H1 (cell line): ENCODE measurements around the gene MATK. TPM values are rescaled to one million over a fixed set of nuclear protein-coding genes. Genes with fewer than 3 reads are reported as not detected.

Experiments
- CTCF ChIA-PET: fragments of 300-600 bp; sonication (Branson Sonifier 250); formaldehyde crosslinking; loops from one replicate; lab custom pipeline; 2021; ENCODE audit not compliant: partially characterized antibody; lab: Charles Lee
- POLR2A ChIA-PET: fragments of 300-600 bp; sonication (Branson Sonifier 250); formaldehyde crosslinking; loops from one replicate; lab custom pipeline; 2021; ENCODE audit warnings: inconsistent platforms; ENCODE audit not compliant: partially characterized antibody; lab: Charles Lee
- DNase-seq, 2 experiments: peaks; one replicate each; pipeline versions ENCODE4 v3.0.0 to v3.0.0-alpha.2; 2010 to 2022; ENCODE audit warnings: low spot score in 2 of 2, low read depth in 1 of 2, mixed read lengths in 1 of 2
- FAIRE-seq: peaks from 2 replicates; lab custom pipeline; 2011; peaks lifted over from hg19 to GRCh38; lab: Jason Lieb, UNC
- H2AFZ ChIP-seq: 2 replicates; pipeline ENCODE4 v1.8.1; 2012; ENCODE audit warnings: low read length, inconsistent platforms
- H2AK5ac ChIP-seq: 2 replicates; pipeline ENCODE4 v1.6.1; 2013; ENCODE audit warnings: low read depth, low read length
- H2BK120ac ChIP-seq: replicated peaks from 2 replicates; pipeline ENCODE3; 2013; ENCODE audit warnings: low read depth, low read length, inconsistent platforms
- H2BK12ac ChIP-seq: 2 replicates; pipeline ENCODE4 v1.6.1; 2013; ENCODE audit warnings: low read depth, low read length
- H2BK15ac ChIP-seq: 2 replicates; pipeline ENCODE4 v1.6.1; 2013; ENCODE audit warnings: low read length
- H2BK20ac ChIP-seq: 2 replicates; pipeline ENCODE4 v1.6.1; 2013; ENCODE audit warnings: low read length
- H2BK5ac ChIP-seq: 2 replicates; pipeline ENCODE4 v1.6.1; 2013; ENCODE audit warnings: low read depth, low read length
- H3K14ac ChIP-seq: 2 replicates; pipeline ENCODE4 v1.6.1; 2013; ENCODE audit warnings: inconsistent platforms; ENCODE audit not compliant: insufficient read length
- H3K18ac ChIP-seq: 2 replicates; pipeline ENCODE4 v1.6.1; 2013; ENCODE audit warnings: low read length; ENCODE audit errors: extremely low read depth
- H3K23ac ChIP-seq: 2 replicates; pipeline ENCODE4 v1.6.1; 2013; ENCODE audit warnings: inconsistent platforms; ENCODE audit not compliant: insufficient read length
- H3K23me2 ChIP-seq: 2 replicates; pipeline ENCODE4 v1.6.1; 2013; ENCODE audit warnings: low read depth, low read length
- H3K27ac ChIP-seq: 2 replicates; pipeline ENCODE4 v1.6.1; 2011; ENCODE audit warnings: low read depth, low read length, inconsistent platforms
- H3K27me3 ChIP-seq, 4 experiments: replicated peaks in 1 of 4; 1 replicate in 1 of 4; 2 replicates in 3 of 4; pipeline versions ENCODE4 v1.6.1 to v1.8.1; 2011 to 2013; ENCODE audit warnings: low read length in 3 of 4, mild to moderate bottlenecking in 3 of 4, inconsistent platforms in 2 of 4, mixed read lengths in 2 of 4, moderate library complexity in 1 of 4; ENCODE audit not compliant: control insufficient read depth in 3 of 4, insufficient read depth in 3 of 4; ENCODE audit errors: extremely low read depth in 1 of 4
- H3K36me3 ChIP-seq, 4 experiments: 2 replicates each; pipeline versions ENCODE4 v1.6.1 to v1.8.1; 2011 to 2013; ENCODE audit warnings: mild to moderate bottlenecking in 4 of 4, low read length in 3 of 4, moderate library complexity in 2 of 4, control low read depth in 1 of 4, inconsistent platforms in 1 of 4; ENCODE audit not compliant: insufficient read depth in 4 of 4, control insufficient read depth in 2 of 4
- H3K4ac ChIP-seq: replicated peaks from 2 replicates; pipeline ENCODE3; 2013; ENCODE audit warnings: low read length, low read depth, mixed read lengths, inconsistent platforms; ENCODE audit not compliant: insufficient read length
- H3K4me1 ChIP-seq, 4 experiments: replicated peaks in 1 of 4; 1 replicate in 1 of 4; 2 replicates in 3 of 4; pipeline versions ENCODE4 v1.6.1 to v1.8.1; 2011 to 2013; ENCODE audit warnings: low read length in 3 of 4, inconsistent platforms in 2 of 4, mixed read lengths in 1 of 4; ENCODE audit not compliant: insufficient read depth in 4 of 4, control insufficient read depth in 3 of 4
- H3K4me2 ChIP-seq, 2 experiments: 2 replicates each; pipeline versions ENCODE4 v1.6.1 to v1.8.1; 2011 to 2013; ENCODE audit warnings: low read depth in 2 of 2, low read length in 2 of 2, control low read depth in 1 of 2, inconsistent platforms in 1 of 2, mild to moderate bottlenecking in 1 of 2; ENCODE audit not compliant: insufficient read depth in 1 of 2
- H3K4me3 ChIP-seq, 4 experiments: fragments of 200-600, 300-600 bp in 1 of 4; sonication (generic), shearing (Covaris generic), sonication (Bioruptor Twin) in 1 of 4; 2 replicates each; pipeline versions ENCODE4 v1.5.1 to v1.8.1; 2011 to 2016; ENCODE audit warnings: low read length in 4 of 4, low read depth in 3 of 4, control low read depth in 2 of 4, inconsistent platforms in 2 of 4, mild to moderate bottlenecking in 2 of 4, mixed read lengths in 1 of 4, moderate library complexity in 1 of 4; ENCODE audit not compliant: insufficient read depth in 2 of 4; ENCODE audit errors: extremely low read depth in 1 of 4
- H3K56ac ChIP-seq: replicated peaks from 2 replicates; pipeline ENCODE3; 2013; ENCODE audit warnings: low read depth, mild to moderate bottlenecking, mixed read lengths, low read length, inconsistent platforms; ENCODE audit not compliant: insufficient read length
- H3K79me1 ChIP-seq: 2 replicates; pipeline ENCODE4 v1.6.1; 2013; ENCODE audit warnings: low read depth, low read length, control low read depth
- H3K79me2 ChIP-seq, 2 experiments: 2 replicates each; pipeline versions ENCODE4 v1.6.1 to v1.8.1; 2012 to 2013; ENCODE audit warnings: low read length in 2 of 2, mild to moderate bottlenecking in 2 of 2, inconsistent platforms in 1 of 2; ENCODE audit not compliant: insufficient read depth in 2 of 2, control insufficient read depth in 1 of 2
- H3K9ac ChIP-seq, 4 experiments: replicated peaks in 1 of 4; 1 replicate in 1 of 4; 2 replicates in 3 of 4; pipeline versions ENCODE4 v1.6.1 to v1.8.1; 2011 to 2013; ENCODE audit warnings: low read depth in 3 of 4, low read length in 3 of 4, control low read depth in 2 of 4, mild to moderate bottlenecking in 2 of 4, moderate library complexity in 2 of 4, inconsistent platforms in 1 of 4; ENCODE audit errors: extremely low read depth in 1 of 4
- H3K9me3 ChIP-seq, 2 experiments: 2 replicates each; pipeline versions ENCODE4 v1.6.1 to v1.8.1; 2012 to 2013; ENCODE audit warnings: mild to moderate bottlenecking in 2 of 2, moderate library complexity in 2 of 2, control low read depth in 1 of 2, inconsistent platforms in 1 of 2, low read depth in 1 of 2, low read length in 1 of 2, mixed read lengths in 1 of 2; ENCODE audit not compliant: insufficient read depth in 2 of 2
- H4K20me1 ChIP-seq, 2 experiments: replicated peaks in 1 of 2; 2 replicates each; pipeline versions ENCODE3 to v1.8.1; 2011 to 2013; ENCODE audit warnings: inconsistent platforms in 2 of 2, low read length in 2 of 2, mild to moderate bottlenecking in 1 of 2; ENCODE audit not compliant: insufficient read depth in 2 of 2, control insufficient read depth in 1 of 2
- H4K5ac ChIP-seq: 2 replicates; pipeline ENCODE4 v1.6.1; 2013; ENCODE audit warnings: low read length, low read depth, mixed read lengths, inconsistent platforms; ENCODE audit not compliant: insufficient read length
- H4K8ac ChIP-seq: 2 replicates; pipeline ENCODE4 v1.8.0; 2013; ENCODE audit warnings: mild to moderate bottlenecking, moderate library complexity, low read length, inconsistent platforms; ENCODE audit not compliant: insufficient read depth; ENCODE audit errors: extremely low read depth
- H4K91ac ChIP-seq: replicated peaks from 2 replicates; pipeline ENCODE3; 2013; ENCODE audit warnings: low read length, mixed read lengths, inconsistent platforms; ENCODE audit not compliant: insufficient read length
- BACH1 ChIP-seq: IDR thresholded peaks from 2 replicates; pipeline ENCODE4 v1.6.1; 2012; ENCODE audit warnings: low read length, improper control_type of control experiment
- CBX5 ChIP-seq: fragments of 300-800, 300-1000 bp; sonication (generic); IDR thresholded peaks from 2 replicates; pipeline ENCODE4 v1.7.1; 2016; ENCODE audit warnings: antibody characterized with exemption, low read length, low read depth
- WGBS, 2 experiments: shearing (Covaris generic) in 1 of 2; methylation state at CpG; one replicate each; pipeline versions ENCODE4 v1.1.6 to v1.1.7; 2013 to 2015; ENCODE audit warnings: low lambda C conversion rate in 2 of 2, mixed read lengths in 2 of 2, inconsistent platforms in 1 of 2, low coverage in 1 of 2, missing lambda C conversion rate in 1 of 2; ENCODE audit not compliant: insufficient replicate concordance in 2 of 2, insufficient coverage in 1 of 2, insufficient read length in 1 of 2; ENCODE audit errors: extremely low coverage in 1 of 2, missing lambda C conversion rate in 1 of 2; 5-methylcytosine and 5-hydroxymethylcytosine counted together
- polyA plus RNA-seq, 7 experiments: library from polyadenylated mRNA; depleted of rRNA in 3 of 7; stranded (reverse) in 5 of 7; unstranded in 2 of 7; fragments of >200 nt in 5 of 7; fragments of 200-250 nt in 2 of 7; gene quantifications; 1 replicate in 5 of 7; 2 replicates in 1 of 7; 4 replicates in 1 of 7; pipeline versions ENCODE4 v1.2.1 to v1.2.3, GENCODE V29; 2011 to 2013; ENCODE audit warnings: missing spikeins in 2 of 7, mixed read lengths in 2 of 7
- total RNA-seq: library from RNA; stranded (reverse); fragmentation: NEBNext Ultra II Directional; extraction: Animal tissue kit (Norgen Biotek cat#: 25700); gene quantifications from 2 replicates; pipeline ENCODE4 v1.2.1, GENCODE V29; 2021

MATK gene
- total and polyA plus RNA-seq, 2 of the 8 experiments (the other 6 are each of a cell fraction or from before 2014, with no cell fraction given), result 20.5 to 21.4 TPM

DNA sequence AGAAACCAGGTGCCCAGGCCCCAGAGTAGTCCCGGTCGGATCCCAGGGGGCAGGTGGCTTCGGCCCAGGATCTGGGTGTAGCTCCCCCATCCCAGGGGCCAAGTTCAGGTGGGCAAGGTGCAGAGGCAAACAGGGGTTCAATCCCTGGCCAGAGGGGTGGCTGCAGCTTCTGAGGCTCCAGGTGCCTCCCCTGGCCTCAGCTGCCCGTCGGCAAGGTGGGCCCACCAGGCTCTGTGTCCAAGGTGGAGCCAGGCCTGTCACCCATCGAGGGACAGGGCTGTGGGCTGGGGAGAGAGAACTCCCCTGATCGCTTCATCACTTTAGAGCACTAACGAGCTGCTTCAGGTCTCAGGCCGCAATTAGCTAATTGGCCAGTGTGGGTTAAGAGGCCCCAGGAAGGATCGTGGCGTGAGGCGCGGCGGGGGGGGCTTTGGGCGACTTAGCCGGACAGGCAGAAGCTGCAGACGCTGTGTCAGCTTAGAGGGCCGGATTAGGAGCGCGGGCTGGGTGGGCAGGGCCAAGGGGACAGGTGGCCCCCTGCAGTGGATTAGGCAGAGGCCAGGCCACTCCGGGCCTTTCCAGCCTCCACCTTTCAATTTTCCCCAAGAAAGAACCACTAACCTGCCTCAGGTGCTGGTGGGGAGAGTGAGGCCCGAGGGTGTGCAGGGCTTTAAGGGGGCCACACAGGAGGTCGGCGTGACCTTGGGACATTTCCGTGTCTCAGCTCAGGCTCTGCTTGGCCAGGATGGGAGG, 11.4 kb downstream of the MATK start:
- Histone ChIP-seq H3K4ac (no peak overlapping the region), H3K9ac (no peak overlapping the region), H4K91ac (no peak overlapping the region), H3K23me2 (peaks cover 6% of the 10 kb centered on the region; the same call in 1 of the 2 replicates), H3K23ac (no peak overlapping the region), H3K27me3 (no peaks in the 10 kb centered on the region), H3K4me3 (no peak overlapping the region), H3K9me3 (no peaks in the 10 kb centered on the region), H2BK120ac (no peak overlapping the region), H3K36me3 (no peaks in the 10 kb centered on the region), H2AK5ac (no peak overlapping the region), H3K79me1 (no peaks in the 10 kb centered on the region), H4K5ac (no peak overlapping the region), H3K18ac (no peak overlapping the region), H4K20me1 (peaks cover 0 to 3% of the 10 kb centered on the region in 2 experiments), H4K8ac (no peak overlapping the region), H2BK20ac (no peak overlapping the region), H3K79me2 (no peaks in the 10 kb centered on the region), H3K56ac (no peak overlapping the region), H2BK15ac (no peak overlapping the region), H3K4me2 (no peak overlapping the region), H2AFZ (no peak overlapping the region), H2BK5ac (no peak overlapping the region), H3K27ac (no peak overlapping the region), H3K14ac (no peak overlapping the region), H2BK12ac (no peak overlapping the region), H3K4me1 (peaks cover 0 to 7% (median 2%) of the 10 kb centered on the region in 4 experiments; a peak in 2 of 7 replicates)
- TF ChIP-seq BACH1, result no peak
- TF ChIP-seq CBX5, result no peak
- 91% methylated on average over 22 of the region's 25 CpGs; no CpG with 5 or more reads in 1 of the 2 experiments for WGBS, 2 experiments
- ChIA-PET CTCF (interaction anchor here (1.5 to 1.8 kb wide), 4 partner anchors 9 to 56 kb away, joined by 4 to 10 read pairs (median 6); no protein-coding TSS in a partner anchor), POLR2A (interaction anchor here (0.7 to 2.3 kb wide), 6 partner anchors 9 to 210 kb away, joined by 3 to 14 read pairs (median 4); partner anchors contain the start of genes EEF2, MATK, MRPL54 and NMRK2)
- DNase-seq (no peak), FAIRE-seq (no peak)
